Measurements from ENCODE around the gene GNB4.

The GNB4 gene

DNA sequence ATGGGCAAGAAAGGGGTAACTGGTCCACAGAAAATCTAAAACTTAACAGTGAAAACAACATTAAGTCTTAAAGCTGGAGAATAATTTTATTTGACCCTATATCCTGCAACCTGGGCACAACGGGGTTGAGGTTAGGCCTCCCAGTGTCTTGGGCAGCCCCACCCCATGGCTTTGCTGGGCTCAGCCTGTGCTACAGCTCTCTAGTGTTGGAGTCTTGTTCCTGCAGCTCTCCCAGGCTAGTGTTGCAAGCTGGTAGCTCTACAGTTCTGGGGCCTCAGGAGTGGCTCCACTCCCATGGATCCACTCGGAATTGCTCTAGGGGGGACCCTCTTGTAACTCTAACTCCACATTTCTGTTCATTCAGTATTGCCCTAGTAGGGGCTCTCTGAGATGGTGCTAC lies 24.9 kb upstream of the GNB4 start:
- no peak overlapping the region for H3K4me3 ChIP-seq (ENCODE audit: low read depth, low read length)
- TF ChIP-seq, protein P1, sequence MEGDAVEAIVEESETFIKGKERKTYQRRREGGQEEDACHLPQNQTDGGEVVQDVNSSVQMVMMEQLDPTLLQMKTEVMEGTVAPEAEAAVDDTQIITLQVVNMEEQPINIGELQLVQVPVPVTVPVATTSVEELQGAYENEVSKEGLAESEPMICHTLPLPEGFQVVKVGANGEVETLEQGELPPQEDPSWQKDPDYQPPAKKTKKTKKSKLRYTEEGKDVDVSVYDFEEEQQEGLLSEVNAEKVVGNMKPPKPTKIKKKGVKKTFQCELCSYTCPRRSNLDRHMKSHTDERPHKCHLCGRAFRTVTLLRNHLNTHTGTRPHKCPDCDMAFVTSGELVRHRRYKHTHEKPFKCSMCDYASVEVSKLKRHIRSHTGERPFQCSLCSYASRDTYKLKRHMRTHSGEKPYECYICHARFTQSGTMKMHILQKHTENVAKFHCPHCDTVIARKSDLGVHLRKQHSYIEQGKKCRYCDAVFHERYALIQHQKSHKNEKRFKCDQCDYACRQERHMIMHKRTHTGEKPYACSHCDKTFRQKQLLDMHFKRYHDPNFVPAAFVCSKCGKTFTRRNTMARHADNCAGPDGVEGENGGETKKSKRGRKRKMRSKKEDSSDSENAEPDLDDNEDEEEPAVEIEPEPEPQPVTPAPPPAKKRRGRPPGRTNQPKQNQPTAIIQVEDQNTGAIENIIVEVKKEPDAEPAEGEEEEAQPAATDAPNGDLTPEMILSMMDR (IDR thresholded peaks at IDR 0.05; ENCODE audit: low read depth, low read length, missing control alignments), result no peak
- in situ Hi-C loops (cut with HindIII; ENCODE audit: low sequenced_read_pairs), result no loop called here
- DNase-seq (ENCODE audit: low read depth), result no peak

DNA sequence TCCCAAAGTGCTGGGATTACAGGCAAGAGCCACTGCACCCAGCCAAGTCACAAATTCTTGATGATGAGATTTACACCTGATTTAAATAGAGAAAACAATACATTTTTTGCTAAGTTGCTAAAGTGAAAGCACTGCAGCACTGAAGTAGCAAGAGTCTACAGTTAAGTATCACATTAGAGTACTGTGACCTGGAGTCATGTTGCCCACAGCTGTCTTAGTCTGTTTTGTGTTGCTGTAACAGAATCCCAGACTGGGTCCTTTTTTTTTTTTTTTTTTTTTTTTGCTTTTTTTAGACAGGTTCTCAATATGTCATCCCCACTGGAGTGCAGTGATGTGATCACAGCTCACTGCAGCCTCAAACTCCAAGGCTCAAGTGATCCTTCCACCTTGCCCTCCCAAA lies 23.2 kb upstream of the GNB4 start:
- in situ Hi-C loops (cut with HindIII; ENCODE audit: low sequenced_read_pairs), result no loop called here
- TF ChIP-seq, protein P1 (IDR thresholded peaks at IDR 0.05; ENCODE audit: low read depth, low read length, missing control alignments), result no peak
- H3K4me3 ChIP-seq (ENCODE audit: low read depth, low read length), result no peak overlapping the region
- DNase-seq (ENCODE audit: low read depth), result no peak

DNA sequence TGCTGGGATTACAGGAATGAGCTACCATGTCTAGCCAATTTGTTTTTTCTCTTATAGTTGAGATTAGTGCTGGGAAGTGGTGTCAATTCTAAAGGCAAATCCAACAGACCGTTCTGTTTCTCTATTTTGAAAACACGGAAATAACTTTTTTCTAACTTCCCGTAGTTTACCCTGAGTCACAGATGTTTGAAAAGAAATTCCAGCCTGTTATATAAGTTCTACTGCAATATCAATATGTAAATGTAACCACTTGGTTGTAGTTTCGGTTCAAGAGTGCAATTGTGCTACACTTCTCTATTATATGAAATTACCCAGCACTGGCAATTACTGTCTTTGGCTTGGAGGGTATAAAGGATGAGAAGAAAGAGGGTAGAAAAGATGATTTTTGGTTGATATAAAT lies 22.3 kb upstream of the GNB4 start:
- DNase-seq (ENCODE audit: low read depth), result no peak
- TF ChIP-seq, protein P1 (IDR thresholded peaks at IDR 0.05; ENCODE audit: low read depth, low read length, missing control alignments), result no peak
- in situ Hi-C loops (cut with HindIII; ENCODE audit: low sequenced_read_pairs), result no loop called here
- H3K4me3 ChIP-seq (ENCODE audit: low read depth, low read length), result no peak overlapping the region

DNA sequence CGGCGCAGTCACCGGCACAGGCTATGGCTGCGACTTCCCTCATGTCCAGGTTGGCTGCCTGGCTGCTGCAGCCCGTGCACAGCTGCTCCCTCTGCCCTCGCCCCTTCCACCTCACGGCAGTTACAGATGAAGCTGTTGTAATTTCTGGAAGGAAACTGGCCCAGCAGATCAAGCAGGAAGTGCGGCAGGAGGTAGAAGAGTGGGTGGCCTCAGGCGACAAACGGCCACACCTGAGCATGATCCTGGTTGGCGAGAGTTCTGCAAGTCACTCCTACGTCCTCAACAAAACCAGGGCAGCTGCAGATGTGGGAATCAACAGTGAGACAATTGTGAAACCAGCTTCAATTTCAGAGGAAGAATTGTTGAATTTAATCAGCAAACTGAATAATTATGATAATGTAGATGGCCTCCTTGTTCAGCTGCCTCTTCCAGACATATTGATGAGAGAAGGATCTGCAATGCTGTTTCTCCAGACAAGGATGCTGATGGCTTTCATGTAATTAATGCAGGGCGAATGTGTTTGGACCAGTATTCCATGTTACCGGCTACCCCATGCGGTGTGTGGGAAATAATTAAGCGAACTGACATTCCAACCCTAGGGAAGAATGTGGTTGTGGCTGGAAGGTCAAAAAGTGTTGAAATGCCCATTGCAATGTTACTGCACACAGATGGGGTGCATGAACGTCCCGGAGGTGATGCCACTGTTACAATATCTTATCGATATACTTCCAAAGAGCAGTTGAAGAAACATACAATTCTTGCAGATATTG lies 13.2 kb upstream of the GNB4 start:
- H3K4me3 ChIP-seq (ENCODE audit: low read depth, low read length), result no peak overlapping the region
- in situ Hi-C loops (cut with HindIII; ENCODE audit: low sequenced_read_pairs), result no loop called here
- DNase-seq (ENCODE audit: low read depth), result no peak
- TF ChIP-seq, protein P1 (IDR thresholded peaks at IDR 0.05; ENCODE audit: low read depth, low read length, missing control alignments), result no peak

DNA sequence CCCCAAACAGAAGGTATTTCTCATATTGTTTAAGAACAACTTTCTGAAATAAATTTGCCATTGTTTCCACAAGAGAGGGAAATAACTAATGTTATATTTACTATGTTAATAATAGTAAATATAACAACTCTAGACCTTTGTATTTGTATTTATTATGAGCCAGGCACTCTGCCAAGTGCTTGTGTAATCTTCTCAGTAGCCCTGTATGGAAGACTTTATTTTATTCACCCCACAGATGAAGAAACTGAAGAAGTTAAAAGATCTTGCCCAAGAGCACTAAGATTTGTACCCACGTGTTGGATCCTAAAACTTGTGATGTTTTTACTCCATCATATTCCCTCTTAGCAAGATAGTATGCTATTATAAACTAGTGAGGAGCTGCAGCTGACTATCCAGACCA lies 12.0 kb upstream of the GNB4 start:
- no peak overlapping the region for H3K4me3 ChIP-seq (ENCODE audit: low read depth, low read length)
- in situ Hi-C loops (cut with HindIII; ENCODE audit: low sequenced_read_pairs), result no loop called here
- TF ChIP-seq, protein P1 (IDR thresholded peaks at IDR 0.05; ENCODE audit: low read depth, low read length, missing control alignments), result no peak
- no peak for DNase-seq (ENCODE audit: low read depth)

DNA sequence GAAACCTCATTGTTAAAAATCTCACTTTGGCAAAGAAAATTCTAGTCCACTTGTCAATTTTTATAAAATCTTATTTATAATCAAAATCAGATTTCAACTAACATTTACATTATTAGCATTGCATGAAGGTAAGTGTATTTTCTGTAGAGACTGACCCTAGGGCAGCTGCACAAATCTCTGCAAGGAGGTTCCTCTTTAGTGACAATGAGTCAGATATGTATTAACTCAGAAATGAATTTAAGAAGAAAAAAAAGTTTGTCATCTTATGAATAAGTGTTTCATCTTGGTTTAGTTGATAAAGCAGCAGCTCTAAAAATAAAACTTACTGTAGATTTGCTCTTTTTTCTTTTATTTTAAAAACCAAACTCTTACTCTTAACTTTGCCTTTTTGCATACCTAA lies 9.0 kb upstream of the GNB4 start:
- TF ChIP-seq, protein P1 (IDR thresholded peaks at IDR 0.05; ENCODE audit: low read depth, low read length, missing control alignments), result no peak
- in situ Hi-C loops (cut with HindIII; ENCODE audit: low sequenced_read_pairs), result no loop called here
- H3K4me3 ChIP-seq (ENCODE audit: low read depth, low read length), result no peak overlapping the region
- no peak for DNase-seq (ENCODE audit: low read depth)

Data from astrocyte of the cerebellum (primary cell).